GM12878 (cell line): ENCODE data around the gene YPEL4. TPM values are rescaled to one million over a fixed set of nuclear protein-coding genes. Genes with fewer than 3 reads are reported as not detected.

Source experiments
- ATF2 ChIP-seq: IDR thresholded peaks from 2 replicates; pipeline ENCODE4 v1.6.1; 2012; ENCODE audit warnings: low read length, inconsistent platforms
- BCL11A ChIP-seq: IDR thresholded peaks from 2 replicates; pipeline ENCODE4 v1.6.1; 2011; ENCODE audit warnings: low read depth, low read length
- BHLHE40 ChIP-seq, 2 experiments: fragments of 450-650 bp in 1 of 2; IDR thresholded peaks; 2 replicates each; pipeline ENCODE4 v1.6.1; 2011 to 2017; ENCODE audit warnings: low read depth in 2 of 2, borderline replicate concordance in 1 of 2, improper control_type of control experiment in 1 of 2, low read length in 1 of 2, mild to moderate bottlenecking in 1 of 2
- E2F4 ChIP-seq: IDR thresholded peaks from 2 replicates; pipeline ENCODE4 v1.6.1; 2012; ENCODE audit warnings: low read depth, low read length, improper control_type of control experiment
- EED ChIP-seq: sonication (generic); IDR thresholded peaks from 2 replicates; pipeline ENCODE4 v1.6.1; 2016; ENCODE audit warnings: antibody characterized with exemption, low read depth
- ESRRA ChIP-seq: IDR thresholded peaks from 2 replicates; pipeline ENCODE4 v1.6.1; 2012; ENCODE audit warnings: mild to moderate bottlenecking, low read length, improper control_type of control experiment
- HDGF ChIP-seq: fragments of 450-650 bp; IDR thresholded peaks from 2 replicates; pipeline ENCODE4 v1.6.1; 2016; ENCODE audit warnings: antibody characterized with exemption
- MEF2A ChIP-seq: IDR thresholded peaks from 2 replicates; pipeline ENCODE4 v1.6.1; 2011; ENCODE audit warnings: low read depth, mild to moderate bottlenecking, low read length, moderate library complexity; ENCODE audit not compliant: insufficient read depth
- MTA2 ChIP-seq: fragments of 450-650 bp; IDR thresholded peaks from 2 replicates; pipeline ENCODE4 v1.6.1; 2016; ENCODE audit warnings: low read depth, mild to moderate bottlenecking, moderate library complexity
- MTA3 ChIP-seq: IDR thresholded peaks from 2 replicates; pipeline ENCODE4 v1.6.1; 2012; ENCODE audit warnings: low read length, inconsistent platforms, borderline replicate concordance
- MYB ChIP-seq: fragments of 150-350 bp; IDR thresholded peaks from 2 replicates; pipeline ENCODE4 v1.6.1; 2014; ENCODE audit warnings: mild to moderate bottlenecking, low read depth, low read length, borderline replicate concordance
- NR2C2 ChIP-seq: IDR thresholded peaks from 2 replicates; pipeline ENCODE4 v1.6.1; 2011; ENCODE audit warnings: borderline replicate concordance, low read depth; ENCODE audit not compliant: control insufficient read depth, insufficient read length
- POLR2AphosphoS2 ChIP-seq: IDR thresholded peaks from 2 replicates; pipeline ENCODE4 v1.6.1; 2011; ENCODE audit warnings: low read depth, mild to moderate bottlenecking, low read length, improper control_type of control experiment, moderate library complexity
- REST ChIP-seq: IDR thresholded peaks from 2 replicates; pipeline ENCODE4 v1.6.1; 2012; ENCODE audit warnings: mild to moderate bottlenecking, low read depth, low read length
- SIX5 ChIP-seq: IDR thresholded peaks from 2 replicates; pipeline ENCODE4 v1.6.1; 2011; ENCODE audit warnings: mild to moderate bottlenecking, low read depth, low read length, moderate library complexity; ENCODE audit not compliant: severe bottlenecking
- SP1 ChIP-seq: IDR thresholded peaks from one replicate; pipeline ENCODE4 v1.6.1; 2011; ENCODE audit warnings: low read depth, low read length
- SUZ12 ChIP-seq: fragments of 200-600 bp; sonication (generic); IDR thresholded peaks from one replicate; pipeline ENCODE4 v1.6.1; 2018; ENCODE audit warnings: antibody characterized with exemption, mild to moderate bottlenecking; ENCODE audit not compliant: unreplicated experiment
- TCF12 ChIP-seq: IDR thresholded peaks from 2 replicates; pipeline ENCODE4 v1.6.1; 2011; ENCODE audit warnings: low read depth, mild to moderate bottlenecking, low read length
- TCF7 ChIP-seq: IDR thresholded peaks from 2 replicates; pipeline ENCODE4 v1.6.1; 2014; ENCODE audit warnings: antibody characterized with exemption, borderline replicate concordance
- ZBTB4 ChIP-seq: fragments of 450-650 bp; formaldehyde crosslinking; IDR thresholded peaks from 2 replicates; pipeline ENCODE4 v1.4.0; 2022; ENCODE audit warnings: mild to moderate bottlenecking, moderate library complexity
- polyA plus RNA-seq, 11 experiments: library from polyadenylated mRNA; depleted of rRNA in 4 of 11; unstranded in 6 of 11; stranded (reverse) in 5 of 11; fragments of >200 nt; fragmentation: Nextera tagmentation in 4 of 11; fragmentation: Illumina TruSeq in 1 of 11; extraction: Ambion mirVana in 4 of 11; extraction: Trizol in 1 of 11; gene quantifications; 1 replicate in 1 of 11; 2 replicates in 10 of 11; pipeline versions ENCODE4 v1.2.1 to v1.2.3, GENCODE V29; 2011 to 2016; ENCODE audit warnings: inconsistent platforms in 2 of 11, missing spikeins in 2 of 11, low read depth in 1 of 11
- total RNA-seq, 4 experiments: library from RNA; depleted of rRNA in 3 of 4; stranded (reverse); fragments of >200 nt in 3 of 4; fragmentation: Illumina TruSeq in 1 of 4; extraction: Trizol in 1 of 4; gene quantifications; 2 replicates each; pipeline versions ENCODE4 v1.2.1 to v1.2.3, GENCODE V29; 2013 to 2021

YPEL4 gene
- total and polyA plus RNA-seq, 10 of the 15 experiments (the other 5 are each of a cell fraction or from before 2014, with no cell fraction given) = 0.07 to 0.50 (median 0.13) TPM; not detected in 5

- TF ChIP-seq ATF2 (no peak), EED (no peak), SIX5 (no peak), SUZ12 (no peak), TCF7 (no peak), MYB (no peak), SP1 (no peak), TCF12 (no peak), BCL11A (no peak), HDGF (peak; percentile 88; the same call in 1 of the 2 replicates), MTA3 (no peak), MTA2 (no peak), BHLHE40 (IDR thresholded peaks at IDR 0.05; ENCODE audit: borderline replicate concordance in 1 of 2, low read depth in 2 of 2, low read length in 1 of 2) (peak; percentile 7 to 95; a peak in 3 of 4 replicates), MEF2A (no peak), NR2C2 (no peak), ESRRA (no peak), POLR2AphosphoS2 (peak; percentile 71; the same call in 1 of the 2 replicates), E2F4 (peak; percentile 20; the same call in 1 of the 2 replicates), REST (no peak), ZBTB4 (CRISPR knock-in tag) (no peak)
Measured at GRCh38 chr11:57667736-57668433, 18.2 kb upstream of the YPEL4 start, which contains the start of gene ZDHHC5 (continued).
